GM12865 (cell line): ENCODE results near the gene DUSP16.

Experiments
- DNase-seq: peaks from one replicate; pipeline ENCODE4 v3.0.0; 2010; ENCODE audit warnings: low read depth
- H3K4me3 ChIP-seq: 2 replicates; pipeline ENCODE4 v1.5.1; 2011; ENCODE audit warnings: mild to moderate bottlenecking, low read depth, low read length, control low read depth
- CTCF ChIP-seq: IDR thresholded peaks from 2 replicates; pipeline ENCODE4 v1.5.1; 2011; ENCODE audit warnings: low read length, control low read depth, low read depth, inconsistent platforms; ENCODE audit not compliant: insufficient read depth; ENCODE audit errors: missing control alignments

Gene DUSP16

GRCh38 chr12:12425001-12425400 lies 137.7 kb downstream of the DUSP16 start:
- DNase-seq: no peak
- no peak for TF ChIP-seq CTCF
- H3K4me3 ChIP-seq: no peak overlapping the region
